Ureter (tissue), 1 donor: Measurements from ENCODE around the gene HHEX. TPM values are rescaled to one million over a fixed set of nuclear protein-coding genes. Genes with fewer than 3 reads are reported as not detected.

Experiments used
- DNase-seq: peaks from one replicate; pipeline ENCODE4 v3.0.0-alpha.2; 2020; ENCODE audit warnings: low spot score
- total RNA-seq: library from RNA; stranded (reverse); gene quantifications from one replicate; pipeline ENCODE4 v1.2.4, GENCODE V29; 2023
- donor health status: DM: yes; HTN: yes; CAD: no.

HHEX gene
- total RNA-seq, 1 donor from 2014 or later: 6.3 TPM

DNA sequence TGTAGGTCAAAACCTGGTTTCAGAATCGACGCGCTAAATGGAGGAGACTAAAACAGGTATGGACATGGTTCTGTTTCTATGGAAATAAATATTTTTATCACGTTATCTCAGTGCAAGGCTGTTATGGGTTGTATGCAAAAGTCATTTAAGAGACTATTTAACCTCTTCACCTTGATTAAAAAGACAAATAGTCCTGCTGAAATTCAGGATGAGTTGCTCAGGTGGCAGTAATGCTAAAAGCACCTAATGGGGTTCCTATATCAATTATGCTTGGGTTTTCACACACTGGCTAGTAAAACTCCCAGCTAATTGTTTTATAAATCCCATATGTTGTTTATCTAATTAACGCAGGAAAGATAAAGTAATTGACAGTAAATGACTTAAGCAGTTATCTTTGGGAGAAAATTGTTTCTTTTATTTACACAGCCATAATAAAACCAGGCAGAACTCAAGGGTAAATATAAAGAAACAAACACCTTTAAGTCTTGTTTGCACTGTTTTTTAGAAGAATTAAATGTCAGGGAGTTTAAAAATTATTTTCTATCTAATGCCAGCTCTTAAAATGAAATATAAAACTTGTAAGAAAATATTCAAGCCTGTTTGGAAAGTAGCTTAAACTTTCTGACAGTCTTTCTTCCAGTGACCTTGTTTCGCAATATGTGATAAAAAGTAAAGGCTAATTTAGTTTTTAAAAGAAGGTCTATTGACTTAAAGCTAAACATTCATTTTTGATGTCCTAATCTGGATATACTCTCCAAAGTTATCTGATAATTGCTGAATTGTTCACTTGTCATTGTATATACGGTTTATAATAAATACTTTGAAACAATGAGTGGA lies 3.2 kb downstream of the HHEX start:
- no peak for DNase-seq

DNA sequence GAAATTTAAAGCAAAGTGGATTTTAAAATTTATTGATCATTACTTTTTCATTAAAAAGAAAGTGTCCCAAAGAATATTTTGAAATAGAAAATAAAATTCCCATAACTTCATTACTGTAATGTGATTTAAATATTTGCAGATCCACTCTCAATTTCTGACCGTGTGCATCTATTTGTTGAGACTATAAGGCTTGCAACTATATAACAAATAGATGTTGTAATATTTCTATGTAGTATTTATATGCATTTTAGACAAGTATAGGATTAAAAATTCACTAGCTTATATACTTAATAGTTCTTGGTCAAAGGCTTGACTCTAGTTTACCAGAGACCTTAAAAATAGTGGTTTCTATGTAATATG lies 3.8 kb downstream of the HHEX start:
- no peak for DNase-seq

DNA sequence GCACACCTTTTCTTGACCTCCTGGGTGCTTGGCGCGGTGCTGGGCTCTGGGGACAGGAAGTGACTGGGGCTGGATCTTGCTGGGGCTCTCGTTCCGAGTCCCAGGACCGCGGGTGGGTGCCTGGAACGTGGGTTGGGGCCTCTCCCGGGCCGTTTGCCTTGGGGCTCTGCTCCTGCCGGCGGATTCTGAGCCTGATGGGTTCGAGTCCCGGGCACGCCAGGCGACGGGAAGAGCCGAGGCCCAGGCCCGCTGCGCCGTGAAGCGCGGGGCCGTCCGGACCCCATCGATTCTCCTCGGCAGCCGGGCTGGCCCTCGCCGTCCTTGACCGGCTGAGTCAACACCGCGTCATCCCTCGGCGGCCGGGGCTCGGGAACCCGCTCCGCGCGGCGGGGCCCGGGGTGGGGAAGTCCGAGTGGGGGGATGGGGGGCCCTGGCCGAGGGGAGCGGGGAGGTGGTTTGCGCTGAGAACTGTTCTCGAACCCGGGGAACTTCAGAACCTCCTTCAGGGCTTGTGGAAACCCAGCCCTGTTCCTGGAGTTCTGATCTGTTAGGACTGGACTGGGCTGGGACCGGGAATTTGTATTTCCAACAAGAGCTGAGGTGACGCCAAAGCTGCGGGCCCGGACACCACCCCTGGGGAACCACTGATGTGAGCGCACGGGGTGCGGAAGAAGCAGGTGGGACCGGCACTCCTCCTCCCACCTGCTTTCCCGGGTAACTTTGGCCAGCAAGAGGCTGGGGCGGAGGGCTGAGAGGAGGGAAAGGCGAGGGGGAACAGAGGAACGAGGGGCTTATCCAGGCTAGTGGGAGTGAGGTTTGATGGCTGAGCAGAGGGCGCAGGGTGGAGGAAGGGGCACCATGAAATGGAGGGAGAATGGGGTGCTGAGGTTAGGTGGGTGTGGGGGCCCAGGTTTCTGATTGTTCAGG lies 6.2 kb downstream of the HHEX start:
- no peak for DNase-seq

DNA sequence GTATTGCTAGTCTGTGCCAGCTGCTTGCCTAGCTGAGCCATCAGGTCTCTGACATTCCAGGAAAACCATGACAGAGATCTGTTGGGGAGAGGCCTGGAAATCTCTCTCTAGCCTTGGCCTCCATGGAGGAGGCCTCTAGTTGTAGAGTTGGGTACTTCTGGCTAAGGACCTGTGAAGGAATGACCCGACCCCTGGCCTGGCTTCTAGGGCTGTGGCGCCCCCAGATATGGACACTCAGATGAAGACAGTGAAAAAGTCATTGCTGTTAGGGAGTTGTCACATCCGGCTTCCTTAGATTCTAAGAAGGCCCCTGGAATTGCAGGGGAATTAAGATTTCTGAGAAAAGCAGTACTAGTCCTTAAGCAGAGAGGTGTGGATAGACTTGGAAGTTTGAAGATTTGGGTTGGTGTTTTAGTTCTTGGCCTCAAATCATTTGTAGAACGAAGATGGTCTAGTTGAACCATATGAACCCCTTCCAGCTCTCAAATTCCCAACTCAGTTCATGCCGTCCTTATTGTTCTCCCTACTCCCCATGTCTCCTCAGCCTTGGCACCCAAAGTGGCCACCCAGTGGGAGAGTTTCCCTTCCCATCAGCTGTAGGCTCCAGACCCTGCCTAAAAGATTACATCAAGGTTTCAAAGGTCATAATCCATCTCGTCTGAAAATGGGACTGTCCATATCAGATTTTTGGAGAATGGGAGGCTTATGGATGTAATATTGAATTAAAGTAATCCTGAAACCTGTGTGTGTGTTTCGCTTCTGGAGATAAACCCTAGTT lies 7.0 kb downstream of the HHEX start:
- no peak for DNase-seq

DNA sequence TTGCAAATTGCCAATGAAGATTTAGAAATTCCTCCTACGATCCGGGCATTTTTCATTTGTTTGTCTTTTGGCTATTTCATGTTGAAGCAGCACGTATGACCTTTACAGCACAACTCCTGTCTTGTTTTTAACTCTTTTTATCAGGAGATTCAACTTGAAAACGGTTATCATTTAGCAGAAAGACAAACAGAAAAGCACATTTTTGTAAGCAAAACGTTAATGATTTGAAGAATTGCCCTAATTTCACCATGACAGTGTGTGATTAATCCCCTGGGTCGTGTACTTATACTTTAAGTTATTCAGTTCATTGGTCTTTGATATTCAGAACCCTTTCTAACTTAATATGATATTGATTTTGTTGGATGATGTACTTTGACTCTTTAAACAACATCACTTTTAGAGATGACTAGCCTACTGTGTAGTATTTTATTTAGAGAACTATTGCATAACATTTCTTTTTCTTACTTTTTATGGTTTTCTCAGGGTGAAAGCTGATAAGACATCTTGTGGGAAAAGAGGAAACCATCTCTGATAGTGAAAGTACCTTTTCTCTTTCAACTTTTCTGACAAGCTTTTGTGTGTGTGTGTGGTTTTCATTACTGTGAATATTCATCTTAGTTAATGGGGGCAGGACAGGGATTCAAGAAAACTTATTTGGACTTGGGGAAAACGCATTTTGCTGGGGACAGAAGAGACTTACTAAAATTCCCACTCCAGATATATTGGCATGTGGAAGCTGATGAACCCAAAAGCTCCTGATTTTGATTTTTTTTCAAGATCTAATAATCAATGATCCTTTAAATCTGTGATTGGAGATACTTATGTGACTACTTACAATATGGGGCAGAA lies 8.1 kb downstream of the HHEX start:
- no peak for DNase-seq

DNA sequence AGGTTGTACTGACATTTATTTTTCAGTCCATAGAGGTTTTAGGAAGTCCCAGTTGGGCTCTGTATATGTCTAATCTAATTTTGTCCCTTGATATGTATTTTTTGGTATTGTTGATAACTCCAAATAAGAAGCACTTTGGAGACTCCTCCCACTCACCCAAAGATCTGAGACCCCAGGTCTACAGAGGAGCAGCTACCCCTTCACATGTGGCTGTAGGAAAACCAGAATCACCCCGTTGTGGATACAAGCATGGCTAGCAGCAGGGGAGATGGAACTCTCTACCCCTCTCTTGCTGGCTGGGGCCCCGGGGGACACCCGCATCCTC lies 9.4 kb downstream of the HHEX start:
- DNase-seq: no peak

DNA sequence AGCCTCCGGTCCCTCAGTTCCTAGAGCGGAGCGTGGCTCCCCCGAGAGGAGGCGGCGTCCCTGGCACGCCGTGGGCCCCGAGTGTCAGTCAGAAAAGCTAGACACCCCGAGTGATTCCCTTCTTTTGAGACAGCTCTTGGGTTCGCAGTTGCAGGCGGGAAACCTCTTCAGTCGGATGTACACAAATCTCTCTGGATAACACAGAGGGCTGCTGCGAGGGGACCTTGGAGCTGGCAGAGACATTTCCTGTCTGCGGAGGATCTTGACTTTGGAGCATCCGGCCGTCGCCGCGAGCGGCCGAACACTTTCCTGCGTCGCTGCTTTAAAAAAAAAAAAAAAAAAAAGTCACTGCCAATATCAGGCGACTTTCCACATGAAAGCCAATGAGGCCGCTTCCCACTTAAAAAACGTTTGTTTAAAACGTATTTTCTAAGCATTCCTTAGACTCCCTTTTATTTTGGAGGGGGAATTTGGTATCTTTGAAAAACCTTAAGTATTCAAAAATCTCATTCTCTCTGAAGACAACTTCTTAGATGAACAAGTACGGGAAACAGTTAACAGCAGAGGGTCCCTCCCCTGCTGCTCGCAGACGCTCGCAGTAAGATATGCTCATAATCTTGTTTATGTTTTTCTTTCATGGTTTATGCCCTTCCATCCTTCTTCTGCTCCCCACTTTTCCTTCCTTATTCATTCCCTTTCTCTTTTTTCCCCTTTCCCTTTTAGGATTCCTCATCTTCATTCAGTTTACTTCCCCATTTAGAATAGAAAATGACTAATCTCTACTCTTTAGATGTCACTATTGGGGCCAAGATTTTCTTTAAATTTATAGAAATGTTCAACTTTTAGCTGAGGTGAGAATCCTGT lies 10.0 kb downstream of the HHEX start:
- DNase-seq: no peak

DNA sequence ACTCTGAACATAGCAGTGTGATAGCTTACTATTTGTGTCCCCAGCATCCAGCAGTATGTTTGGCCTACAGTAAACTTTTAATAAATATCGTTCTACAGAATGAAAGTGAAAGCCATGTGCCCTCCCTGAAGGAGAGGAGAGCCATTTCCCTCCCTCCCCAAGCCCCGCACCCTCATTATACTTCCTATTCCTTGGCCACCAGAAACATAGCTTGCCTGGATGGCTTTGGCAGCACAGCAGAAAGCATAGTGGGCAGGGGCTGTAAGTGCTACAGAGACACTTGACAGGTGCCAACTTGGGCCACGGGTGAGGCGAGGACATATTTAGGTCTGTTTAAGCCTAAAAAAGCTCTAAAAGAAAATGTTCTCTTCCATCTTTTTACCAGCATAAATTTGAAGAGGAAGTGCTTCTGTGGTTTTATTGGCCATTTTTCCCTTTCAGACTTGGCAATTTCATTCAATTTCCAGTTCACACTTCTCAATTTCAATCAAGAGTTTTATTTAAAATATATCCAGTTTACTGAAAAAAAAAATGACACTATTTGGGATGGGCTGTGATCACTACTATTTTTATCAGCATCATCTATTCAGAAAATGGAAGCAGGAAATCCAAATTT lies 12.7 kb downstream of the HHEX start:
- no peak for DNase-seq

DNA sequence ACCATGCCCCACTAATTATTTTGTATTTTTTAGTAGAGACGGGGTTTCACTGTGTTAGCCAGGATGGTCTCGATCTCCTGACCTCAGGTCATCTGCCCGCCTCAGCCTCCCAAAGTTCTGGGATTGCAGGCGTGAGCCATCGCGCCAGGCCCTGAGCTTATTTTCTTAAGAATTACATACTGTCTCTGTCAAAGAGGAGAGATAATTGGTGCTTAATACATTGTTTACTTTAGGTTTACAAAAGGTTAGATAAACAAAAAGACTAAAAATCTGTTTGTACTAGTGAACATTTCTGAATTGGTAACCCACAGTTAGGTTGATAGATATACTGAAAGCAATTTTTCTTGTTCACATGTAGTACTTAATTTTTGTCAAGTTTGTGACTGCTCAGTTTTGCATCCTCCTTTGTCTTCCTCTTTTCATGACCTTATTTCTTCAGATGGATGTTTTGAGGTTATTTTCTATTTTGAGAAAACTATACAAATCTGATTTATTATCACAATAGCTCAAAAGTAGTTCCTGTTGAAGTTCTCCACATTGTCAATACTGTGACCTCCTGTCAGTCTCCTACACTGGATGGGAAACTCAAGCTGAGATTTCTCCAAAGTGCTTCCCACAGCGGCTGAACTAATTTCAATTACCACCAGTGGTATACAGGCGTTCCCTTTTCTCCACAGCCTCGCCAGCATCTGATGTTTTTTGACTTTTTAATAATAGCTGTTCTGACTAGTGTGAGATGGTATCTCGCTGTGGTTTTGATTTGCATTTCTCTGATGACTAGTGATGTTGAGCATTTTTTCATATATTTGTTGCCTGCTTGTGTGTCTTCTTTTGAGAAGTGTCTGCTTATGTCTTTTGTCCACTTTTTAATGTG lies 22.5 kb downstream of the HHEX start:
- DNase-seq: no peak

DNA sequence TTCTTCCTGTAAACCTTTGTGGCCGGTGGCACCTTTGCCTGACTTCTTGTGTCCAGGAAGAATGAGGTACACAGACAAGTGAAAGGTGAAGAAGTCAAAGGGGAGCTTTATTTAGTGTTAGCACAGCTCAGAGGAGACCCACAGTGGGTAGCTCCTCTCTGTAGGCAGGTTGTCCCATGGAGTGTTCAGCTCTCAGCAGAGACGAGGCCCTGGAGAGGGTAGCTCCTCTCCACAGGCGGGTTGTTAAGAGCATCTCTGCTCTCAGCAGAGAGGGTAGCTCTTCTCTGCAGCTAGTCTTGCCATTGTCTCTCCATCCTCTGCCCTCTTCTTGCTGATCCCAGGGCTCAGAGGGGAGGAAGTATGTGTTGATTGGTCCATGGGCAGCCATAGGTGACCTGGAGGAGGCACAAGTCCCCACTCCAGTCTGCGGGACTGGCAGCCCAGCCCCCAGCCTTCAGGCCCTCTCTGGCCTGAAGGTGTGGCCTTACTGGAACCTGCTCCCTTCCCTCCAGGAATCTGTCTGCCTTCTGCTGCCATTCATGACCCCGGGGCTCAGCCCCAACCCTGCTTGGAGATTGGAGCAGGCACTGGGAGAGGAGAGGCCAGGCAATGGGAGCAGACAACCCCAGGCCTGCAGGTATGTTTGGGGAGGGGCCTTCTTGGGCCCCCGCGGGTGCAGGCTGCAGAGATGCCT lies 24.5 kb downstream of the HHEX start:
- DNase-seq: no peak

DNA sequence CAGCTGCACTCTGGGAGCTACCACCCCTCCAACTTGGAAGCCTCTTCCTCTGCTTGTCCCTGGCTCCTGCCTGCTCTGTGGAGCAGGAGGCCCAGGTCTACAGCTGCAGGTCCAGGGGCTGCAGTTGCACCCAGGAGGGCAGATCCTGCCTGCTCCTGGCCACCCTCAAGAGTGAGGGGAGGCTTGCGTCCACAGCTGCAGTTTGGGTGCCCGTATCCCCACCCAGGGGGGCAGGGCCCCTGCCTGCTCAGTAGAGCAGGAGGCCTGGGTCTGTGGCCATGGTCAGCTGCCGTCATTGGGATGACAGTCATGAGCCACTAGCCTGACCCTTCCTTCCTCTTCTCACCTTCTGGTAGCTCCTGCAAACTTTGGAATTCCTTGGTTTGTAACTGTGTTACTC lies 25.1 kb downstream of the HHEX start:
- no peak for DNase-seq

DNA sequence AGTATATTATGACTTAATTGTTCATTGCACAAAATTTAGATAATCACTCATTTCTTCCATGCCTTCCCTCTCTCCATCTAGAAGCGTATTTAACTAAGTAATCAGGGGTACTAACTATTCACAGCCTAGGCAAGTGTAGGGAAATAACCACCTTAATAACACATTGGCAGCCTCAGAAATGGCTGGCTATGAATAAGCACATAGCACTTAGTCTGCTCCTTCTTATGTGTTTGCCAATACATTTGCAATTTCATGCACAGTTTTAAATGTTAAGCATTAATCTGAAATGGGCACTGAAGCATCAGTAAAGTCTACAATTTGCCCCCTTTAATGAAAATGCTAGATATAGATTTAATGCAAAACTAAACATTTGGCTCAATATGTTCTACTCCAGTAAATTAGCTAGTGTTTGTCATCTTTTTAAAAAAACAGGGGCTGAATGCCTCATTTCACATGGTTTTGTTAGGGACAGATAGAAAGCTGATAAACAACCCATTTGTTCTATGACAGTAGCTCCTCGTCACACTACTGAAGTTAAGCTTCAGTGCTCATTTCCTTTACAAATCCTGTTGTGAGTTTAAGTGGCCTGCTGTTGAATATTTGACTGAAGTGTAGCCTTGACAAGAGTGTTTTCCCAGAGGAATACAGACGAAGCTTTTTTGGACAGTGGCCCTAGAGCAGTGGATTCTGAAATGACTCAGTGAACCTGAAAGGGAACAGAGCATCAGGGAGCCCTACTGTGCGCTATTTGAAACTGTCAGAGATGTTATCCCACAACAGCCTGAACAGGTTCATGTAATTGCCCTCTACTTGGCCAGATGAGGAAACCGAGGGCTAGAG lies 30.5 kb downstream of the HHEX start:
- DNase-seq: no peak

DNA sequence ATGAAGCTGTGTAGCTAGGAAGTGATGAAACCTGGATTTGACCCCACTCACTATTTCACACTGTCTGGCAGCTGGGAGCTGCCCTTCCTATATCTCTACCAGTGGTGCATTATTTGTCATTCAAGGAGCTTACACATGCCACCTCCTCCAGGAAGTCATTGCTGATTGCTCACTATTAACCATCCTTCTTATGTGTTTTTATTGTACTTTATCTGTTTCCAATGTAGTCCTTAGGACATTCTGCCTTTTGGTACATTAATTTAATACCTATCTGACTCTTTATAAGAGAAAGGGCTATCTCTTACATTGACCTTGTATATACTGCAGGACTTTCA lies 31.0 kb downstream of the HHEX start:
- DNase-seq: no peak

DNA sequence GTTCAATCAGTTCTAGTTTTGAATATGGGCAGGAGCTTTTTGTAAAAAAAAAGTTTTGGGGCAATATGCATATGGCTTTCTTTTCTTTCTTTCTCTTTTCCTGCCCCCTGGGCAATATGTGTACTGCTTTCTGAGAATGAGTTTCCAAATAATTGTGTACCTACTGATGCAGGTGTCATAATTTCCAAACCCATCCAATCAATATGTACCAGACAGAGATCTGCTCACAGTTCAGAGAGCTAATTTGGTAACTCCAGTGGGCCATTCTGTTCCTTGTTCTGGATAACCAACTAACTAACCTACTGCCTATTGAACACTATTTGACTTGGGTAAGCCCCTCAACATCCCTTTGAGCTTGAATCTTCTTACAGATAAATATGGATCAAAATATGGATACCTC lies 32.6 kb downstream of the HHEX start:
- no peak for DNase-seq

DNA sequence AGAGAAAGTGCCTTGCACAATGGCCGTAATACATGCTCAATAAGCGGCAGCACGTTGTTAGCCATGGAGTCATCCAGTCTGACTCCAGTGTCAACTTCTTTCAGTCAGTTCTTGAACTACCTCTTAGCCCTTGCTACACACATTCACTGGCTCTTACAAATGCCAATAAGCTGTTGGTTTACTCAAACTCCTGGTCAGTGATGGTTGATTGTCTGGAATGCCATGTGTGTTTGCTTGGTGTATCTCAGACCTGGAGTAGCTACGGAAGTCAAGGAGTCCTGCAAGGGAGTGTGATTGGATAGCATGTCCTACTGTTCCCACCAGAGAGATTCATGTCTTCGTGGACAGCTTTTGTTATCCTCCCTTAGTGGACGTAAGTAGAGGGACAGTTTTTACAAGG lies 37.4 kb downstream of the HHEX start:
- no peak for DNase-seq

DNA sequence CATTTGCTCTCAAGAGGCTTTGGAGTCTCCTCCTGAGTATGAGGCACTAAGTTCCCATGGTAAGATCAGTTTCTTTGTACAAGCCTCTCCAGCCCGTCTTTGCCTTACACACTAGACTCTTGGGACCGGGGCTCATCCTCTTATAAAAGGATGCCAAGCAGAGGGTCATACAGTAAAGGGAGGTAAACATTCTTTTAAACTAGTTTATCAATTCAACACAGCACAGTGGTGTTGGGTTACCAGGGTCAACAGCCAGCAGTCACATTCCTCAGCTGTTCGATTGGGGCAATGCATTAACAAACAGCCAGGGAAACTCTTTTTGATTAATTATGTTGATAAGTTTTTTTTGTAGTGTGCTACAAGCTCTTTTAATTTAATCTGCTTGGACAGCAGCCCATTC lies 37.8 kb downstream of the HHEX start:
- DNase-seq: no peak

DNA sequence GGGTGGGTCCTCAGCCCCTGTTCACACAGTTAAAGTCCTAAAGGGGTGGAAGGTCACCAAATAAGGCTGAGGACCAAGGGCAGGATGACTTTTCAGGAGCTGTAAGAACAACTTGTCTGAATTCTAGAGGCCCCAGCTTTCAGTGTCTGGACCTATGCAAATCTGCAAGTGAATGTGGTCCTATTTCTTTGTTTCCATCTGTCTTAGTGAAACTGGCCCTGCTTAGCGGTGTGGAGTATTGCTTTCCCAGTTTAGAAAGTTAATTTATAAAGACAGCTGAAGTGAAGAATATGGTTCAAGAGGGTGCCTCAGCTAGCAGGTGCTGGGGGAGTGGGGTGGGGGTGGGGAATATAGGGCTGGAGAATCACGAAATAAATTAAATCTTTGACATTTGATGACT lies 40.1 kb downstream of the HHEX start:
- DNase-seq: no peak

DNA sequence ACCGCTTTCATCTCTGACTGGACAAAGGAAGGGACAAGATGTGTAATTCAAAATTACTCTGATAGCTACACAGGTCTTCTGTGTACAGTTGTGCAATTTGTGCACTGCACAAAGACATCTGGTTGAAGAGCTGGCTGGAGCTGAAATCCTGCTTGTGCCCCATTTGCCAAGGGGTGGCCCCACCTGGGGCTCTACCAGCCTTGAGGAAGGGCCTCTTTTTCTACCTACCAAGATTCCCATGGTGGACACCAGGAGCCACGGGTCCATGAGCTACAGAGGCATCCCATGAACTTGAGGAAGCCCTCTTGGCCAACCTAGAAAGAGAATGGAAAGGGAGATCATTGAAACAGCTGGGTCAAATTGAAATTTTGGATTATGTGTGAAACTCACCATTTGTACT lies 43.2 kb downstream of the HHEX start:
- DNase-seq: no peak
